Pancreas (tissue), 10 donors: ENCODE data around the gene CCDC170. TPM values are rescaled to one million over a fixed set of nuclear protein-coding genes. Genes with fewer than 3 reads are reported as not detected.

Experiments used
- ATAC-seq, 4 donors: fragments of 200-7000 bp; cut with Tn5 transposase; one replicate each; pipeline versions ENCODE4 v1.8.0 to v1.9.1; 2020; ENCODE audit warnings: mild to moderate bottlenecking in 4 of 4, moderate library complexity in 4 of 4
- DNase-seq, 6 donors: peaks; one replicate each; pipeline ENCODE4 v3.0.0-alpha.2; 2020
- FAIRE-seq: peaks from 2 replicates; lab custom pipeline; 2012; peaks lifted over from hg19 to GRCh38; lab: Jason Lieb, UNC
- H3K27ac ChIP-seq, 4 donors: fragments of 200-600 bp; sonication (generic); 1 replicate in 3 of 4; 2 replicates in 1 of 4; pipeline versions ENCODE4 v1.5.0 to v1.8.0; 2020
- H3K27me3 ChIP-seq, 4 donors: fragments of 200-600 bp; one replicate each; pipeline ENCODE4 v1.8.0; 2021
- H3K36me3 ChIP-seq, 3 donors: fragments of 200-600 bp; sonication (generic) in 1 of 3; one replicate each; pipeline versions ENCODE4 v1.5.0 to v1.8.0; 2020 to 2021
- H3K4me1 ChIP-seq, 3 donors: fragments of 200-600 bp; one replicate each; pipeline ENCODE4 v1.8.0; 2021
- H3K4me3 ChIP-seq, 4 donors: fragments of 200-600 bp; sonication (generic) in 2 of 4; one replicate each; pipeline versions ENCODE4 v1.5.0 to v1.8.0; 2020 to 2021
- H3K9me3 ChIP-seq, 4 donors: fragments of 200-600 bp; one replicate each; pipeline ENCODE4 v1.8.0; 2021
- WGBS, 2 donors: extraction: QIAGEN DNeasy Blood & Tissue Kit; methylation state at CpG; one replicate each; pipeline ENCODE4 v1.1.7; 2013; 5-methylcytosine and 5-hydroxymethylcytosine counted together
- intact Hi-C, 3 donors: fragments of 100-400 bp; cut with DNase I; formaldehyde crosslinking; loops; one replicate each; pipeline versions ENCODE4 v1.11.1 to v1.14.2; 2022
- polyA plus RNA-seq, 2 donors: library from polyadenylated mRNA; stranded (reverse); fragments of 200-250 nt; gene quantifications; one replicate each; pipeline ENCODE4 v1.2.3, GENCODE V29; 2013
- total RNA-seq, 6 donors: library from RNA; stranded (reverse); fragmentation: NEBNext Ultra II Directional in 4 of 6; extraction: Animal tissue kit (Norgen Biotek cat#: 25700) in 4 of 6; gene quantifications; one replicate each; pipeline versions ENCODE4 v1.2.1 to v1.2.4, GENCODE V29; 2021 to 2023
- TF ChIP-seq, protein P1 (sequence below), 4 donors: fragments of 200-600 bp; sonication (generic) in 3 of 4; IDR thresholded peaks; one replicate each; pipeline versions ENCODE4 v1.5.0 to v1.8.0; 2021; ENCODE audit warnings: antibody characterized with exemption in 4 of 4
- donor health status: healthy with polysubstance abuse.
- donor health status: DM: no; HTN: no; CAD: no; lungs with moderate emphysema.
- donor health status: DM: no; HTN: no; CAD: no.
- donor health status: control.
- donor health status: control.
- donor health status: Bipolar disorder and iron deficiency.
- donor health status: DM: yes; HTN: yes; CAD: no.
- donor health status: DM: no; HTN: no; CAD: no.
- donor health status: DM: no; HTN: no; CAD: no.
- donor health status: DM: yes; HTN: yes; CAD: no.

CCDC170 gene
- total and polyA plus RNA-seq, 8 donors, result 0.03 to 0.81 (median 0.40) TPM; not detected in 1

DNA sequence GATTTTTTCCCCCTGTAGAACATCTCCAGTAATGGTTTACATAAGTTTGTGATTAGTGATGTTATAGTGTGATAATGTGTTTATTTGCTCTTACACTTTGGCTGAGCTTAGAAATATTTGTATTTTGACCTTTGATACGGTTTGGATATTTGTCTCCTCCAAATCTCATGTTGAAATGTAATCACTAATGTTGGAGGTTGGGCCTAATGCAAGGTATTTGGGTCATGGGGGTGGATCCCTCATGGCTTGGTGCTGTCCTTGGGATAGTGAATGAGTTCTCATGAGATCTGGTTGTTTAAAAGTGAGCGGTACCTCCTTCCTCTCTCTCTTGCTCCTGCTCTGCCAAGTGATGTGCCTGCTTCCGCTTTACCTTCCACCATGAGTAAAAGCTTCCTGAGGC is 147.2 kb downstream of the CCDC170 start:
- no peak overlapping the region for H3K4me3 ChIP-seq
- no peaks in the 10 kb centered on the region for H3K27me3 ChIP-seq
- no peaks in the 10 kb centered on the region for H3K4me1 ChIP-seq
- TF ChIP-seq, protein P1, sequence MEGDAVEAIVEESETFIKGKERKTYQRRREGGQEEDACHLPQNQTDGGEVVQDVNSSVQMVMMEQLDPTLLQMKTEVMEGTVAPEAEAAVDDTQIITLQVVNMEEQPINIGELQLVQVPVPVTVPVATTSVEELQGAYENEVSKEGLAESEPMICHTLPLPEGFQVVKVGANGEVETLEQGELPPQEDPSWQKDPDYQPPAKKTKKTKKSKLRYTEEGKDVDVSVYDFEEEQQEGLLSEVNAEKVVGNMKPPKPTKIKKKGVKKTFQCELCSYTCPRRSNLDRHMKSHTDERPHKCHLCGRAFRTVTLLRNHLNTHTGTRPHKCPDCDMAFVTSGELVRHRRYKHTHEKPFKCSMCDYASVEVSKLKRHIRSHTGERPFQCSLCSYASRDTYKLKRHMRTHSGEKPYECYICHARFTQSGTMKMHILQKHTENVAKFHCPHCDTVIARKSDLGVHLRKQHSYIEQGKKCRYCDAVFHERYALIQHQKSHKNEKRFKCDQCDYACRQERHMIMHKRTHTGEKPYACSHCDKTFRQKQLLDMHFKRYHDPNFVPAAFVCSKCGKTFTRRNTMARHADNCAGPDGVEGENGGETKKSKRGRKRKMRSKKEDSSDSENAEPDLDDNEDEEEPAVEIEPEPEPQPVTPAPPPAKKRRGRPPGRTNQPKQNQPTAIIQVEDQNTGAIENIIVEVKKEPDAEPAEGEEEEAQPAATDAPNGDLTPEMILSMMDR (IDR thresholded peaks at IDR 0.05), result no peak
- H3K27ac ChIP-seq, result no peak overlapping the region
- no peak for ATAC-seq
- no peak for FAIRE-seq
- H3K9me3 ChIP-seq, result no peaks in the 10 kb centered on the region
- no peak for DNase-seq
- H3K36me3 ChIP-seq, result no peaks in the 10 kb centered on the region
- WGBS, 2 donors, result 70 to 73% methylated on average over 3 of the region's 3 CpGs
- intact Hi-C loops, result no loop called here

DNA sequence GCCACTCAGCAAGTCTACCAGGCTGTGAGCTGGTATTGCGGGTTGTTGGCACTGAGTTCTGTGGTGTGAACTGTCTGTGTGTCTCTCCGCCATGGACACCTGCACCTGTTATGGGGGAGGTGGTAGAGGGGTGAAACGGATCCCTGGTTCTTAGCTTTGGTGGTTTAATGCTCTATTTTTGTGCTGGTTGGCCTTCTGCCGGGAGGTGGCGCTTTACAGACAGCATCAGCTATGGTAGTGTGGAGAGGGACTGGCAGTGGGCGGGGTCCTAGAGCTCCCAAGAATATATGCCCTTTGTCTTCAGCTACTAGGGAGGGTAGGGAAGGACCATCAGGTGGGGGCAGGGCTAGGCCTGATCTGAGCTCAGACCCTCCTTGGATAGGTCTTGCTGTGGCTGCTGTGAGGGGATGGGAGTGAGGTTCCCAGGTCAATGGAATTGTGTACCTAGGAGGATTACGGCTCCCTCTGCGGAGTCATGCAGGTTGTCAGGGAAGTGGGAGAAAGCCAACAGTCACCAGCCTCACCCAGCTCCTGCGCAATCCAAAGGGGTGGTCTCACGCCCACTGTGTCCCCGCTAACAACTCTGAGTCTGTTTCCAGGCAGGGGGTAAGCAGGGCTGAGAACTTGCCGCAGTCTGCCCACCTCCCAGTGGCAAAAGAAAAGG is 154.3 kb downstream of the CCDC170 start:
- 66 to 70% methylated on average over 12 of the region's 12 CpGs for WGBS, 2 donors
- no peak for ATAC-seq
- DNase-seq, result no peak
- no peak overlapping the region for H3K27ac ChIP-seq
- H3K4me1 ChIP-seq, result no peaks in the 10 kb centered on the region
- TF ChIP-seq, protein P1 (IDR thresholded peaks at IDR 0.05), result no peak
- no peaks in the 10 kb centered on the region for H3K9me3 ChIP-seq
- no peak overlapping the region for H3K4me3 ChIP-seq
- no peaks in the 10 kb centered on the region for H3K27me3 ChIP-seq
- intact Hi-C loops, result no loop called here
- no peaks in the 10 kb centered on the region for H3K36me3 ChIP-seq
- no peak for FAIRE-seq

DNA sequence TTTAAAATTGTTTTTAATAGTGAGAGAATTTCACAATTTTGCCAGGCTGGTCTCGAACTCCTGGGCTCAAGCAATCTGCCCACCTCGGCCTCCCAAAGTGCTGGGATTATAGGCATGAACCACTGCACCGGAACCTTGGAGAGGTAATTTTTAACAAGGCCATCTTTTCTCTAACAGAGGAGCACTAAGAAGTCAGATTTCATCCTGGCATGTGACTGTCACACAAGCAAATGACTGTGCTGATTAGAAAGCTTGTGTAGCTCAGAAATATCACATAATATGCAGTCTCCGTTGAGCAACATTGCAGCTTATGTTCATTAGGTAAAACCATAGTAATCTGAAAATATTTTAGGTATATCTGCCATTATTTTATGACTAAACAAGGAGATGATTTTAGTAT is 156.0 kb downstream of the CCDC170 start:
- H3K4me3 ChIP-seq, result no peak overlapping the region
- no peak overlapping the region for H3K27ac ChIP-seq
- ATAC-seq, result no peak
- TF ChIP-seq, protein P1 (IDR thresholded peaks at IDR 0.05), result no peak
- FAIRE-seq, result no peak
- no peaks in the 10 kb centered on the region for H3K36me3 ChIP-seq
- intact Hi-C loops, result no loop called here
- H3K27me3 ChIP-seq, result no peaks in the 10 kb centered on the region
- DNase-seq, result no peak
- 56 to 68% methylated on average over 4 of the region's 4 CpGs for WGBS, 2 donors
- no peaks in the 10 kb centered on the region for H3K9me3 ChIP-seq
- H3K4me1 ChIP-seq, result no peaks in the 10 kb centered on the region

DNA sequence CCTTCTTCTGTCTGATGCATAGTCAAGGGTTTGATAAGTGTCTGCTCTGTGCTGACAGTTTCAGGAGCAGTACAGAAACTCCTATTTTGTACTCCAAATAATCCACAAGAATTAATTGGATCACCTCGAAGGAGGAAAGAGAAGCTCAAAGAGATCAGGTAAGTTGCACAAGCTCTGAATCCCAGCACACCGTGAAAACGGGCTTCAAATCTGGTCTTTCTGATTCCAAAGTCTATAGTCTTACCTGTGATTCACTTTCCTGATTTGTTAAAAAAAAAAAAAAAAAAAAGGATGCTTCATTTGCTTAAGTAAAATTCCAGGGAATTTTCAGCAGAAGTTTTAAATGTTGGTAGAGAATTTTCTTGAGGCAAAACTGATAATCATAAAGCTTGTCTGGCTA is 157.8 kb downstream of the CCDC170 start:
- H3K4me1 ChIP-seq, result no peaks in the 10 kb centered on the region
- no peak overlapping the region for H3K4me3 ChIP-seq
- no peak overlapping the region for H3K27ac ChIP-seq
- no peaks in the 10 kb centered on the region for H3K36me3 ChIP-seq
- peaks cover 0 to 6% (median 0%) of the 10 kb centered on the region in 4 donors for H3K9me3 ChIP-seq
- DNase-seq (no peak), FAIRE-seq (no peak), ATAC-seq (no peak)
- intact Hi-C loops, result no loop called here
- 82 to 83% methylated on average over 3 of the region's 3 CpGs for WGBS, 2 donors
- no peaks in the 10 kb centered on the region for H3K27me3 ChIP-seq
- TF ChIP-seq, protein P1 (IDR thresholded peaks at IDR 0.05), result no peak

DNA sequence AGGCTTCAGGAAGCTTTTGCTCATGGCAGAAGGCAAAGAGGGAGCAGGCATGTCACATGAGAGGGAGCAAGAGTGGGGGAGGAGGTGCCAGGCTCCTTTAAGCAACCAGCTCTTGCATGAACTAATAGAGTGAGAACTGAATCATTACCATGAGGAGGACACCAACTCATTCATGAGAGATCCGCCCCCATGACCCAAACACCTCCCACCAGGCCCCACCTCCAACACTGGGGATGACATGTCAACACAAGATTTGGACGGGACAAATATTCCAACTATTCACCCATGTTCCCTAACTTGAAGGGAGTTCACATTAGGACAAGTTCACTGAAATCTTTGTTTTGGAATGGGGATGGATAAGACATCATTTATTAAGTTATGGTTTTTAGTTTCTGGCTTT is 158.5 kb downstream of the CCDC170 start:
- Histone ChIP-seq H3K4me3 (no peak overlapping the region), H3K27me3 (no peaks in the 10 kb centered on the region), H3K27ac (no peak overlapping the region), H3K4me1 (no peaks in the 10 kb centered on the region), H3K36me3 (no peaks in the 10 kb centered on the region), H3K9me3 (peaks cover 0 to 6% (median 0%) of the 10 kb centered on the region in 4 donors)
- TF ChIP-seq, protein P1 (IDR thresholded peaks at IDR 0.05), result no peak
- 33 to 37% methylated on average over 2 of the region's 2 CpGs for WGBS, 2 donors
- FAIRE-seq (no peak), ATAC-seq (no peak), DNase-seq (no peak)
- intact Hi-C loops, result no loop called here
